NCI-H187 treated with DMSO at 0.1 percent for 48 hours (cell line): Measurements from ENCODE around the gene CHRNA3.

ENCODE experiments used
- DNase-seq: peaks from one replicate; lab custom pipeline; 2025; lab: John Stamatoyannopoulos, UW

CHRNA3 gene

GRCh38 chr15:78620527-78621421 is at the start of gene CHRNA3:
TSS of gene CHRNA3 (minus strand) at chr15:78620996. CDS start at chr15:78620794, 202 bp downstream.
- no peak for DNase-seq

- DNase-seq = no peak
These were observed 48.2 kb upstream of the CHRNA3 start for GRCh38 chr15:78668987-78669386.

GRCh38 chr15:78667578-78668236 is 46.9 kb upstream of the CHRNA3 start:
- no peak for DNase-seq

DNA sequence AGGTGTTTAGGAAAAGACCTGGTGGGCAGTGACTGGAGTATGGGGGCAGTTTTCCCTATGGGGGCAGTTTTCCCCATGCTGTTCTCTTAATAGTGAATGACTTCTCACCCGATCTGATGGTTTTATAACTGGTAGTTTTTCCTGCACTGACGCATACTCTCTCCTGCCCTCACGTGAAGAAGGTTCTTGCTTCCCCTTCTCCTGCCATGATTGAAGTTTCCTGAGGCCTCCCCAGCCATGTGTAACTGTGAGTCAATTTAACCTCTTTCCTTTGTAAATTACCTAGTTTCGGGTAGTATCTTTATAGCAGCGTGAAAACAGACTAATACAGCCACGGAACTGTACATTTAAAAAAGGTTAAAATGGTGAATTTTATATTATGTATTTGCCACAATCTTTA is 45.2 kb upstream of the CHRNA3 start:
- no peak for DNase-seq

DNA sequence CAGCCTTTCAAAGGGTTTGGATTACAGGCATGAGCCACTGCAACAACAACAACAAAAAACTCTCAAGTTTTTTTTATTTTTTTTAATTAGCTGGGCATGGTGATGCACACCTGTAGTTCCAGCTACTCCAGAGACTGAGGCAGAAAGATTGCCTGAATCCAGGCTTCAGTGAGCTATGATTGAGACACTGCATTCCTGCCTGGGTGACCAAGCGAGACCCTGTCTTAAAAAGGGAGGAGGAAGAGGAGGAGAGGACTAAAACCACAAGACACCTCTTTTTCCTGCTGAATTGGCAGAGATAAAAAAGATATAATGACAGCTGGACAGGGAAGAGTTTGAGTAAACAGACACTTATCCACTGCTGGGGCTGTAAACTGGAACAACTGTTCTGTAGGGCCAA is 42.9 kb upstream of the CHRNA3 start:
- DNase-seq = no peak

GRCh38 chr15:78662028-78662427 is 41.2 kb upstream of the CHRNA3 start:
- DNase-seq = no peak

DNA sequence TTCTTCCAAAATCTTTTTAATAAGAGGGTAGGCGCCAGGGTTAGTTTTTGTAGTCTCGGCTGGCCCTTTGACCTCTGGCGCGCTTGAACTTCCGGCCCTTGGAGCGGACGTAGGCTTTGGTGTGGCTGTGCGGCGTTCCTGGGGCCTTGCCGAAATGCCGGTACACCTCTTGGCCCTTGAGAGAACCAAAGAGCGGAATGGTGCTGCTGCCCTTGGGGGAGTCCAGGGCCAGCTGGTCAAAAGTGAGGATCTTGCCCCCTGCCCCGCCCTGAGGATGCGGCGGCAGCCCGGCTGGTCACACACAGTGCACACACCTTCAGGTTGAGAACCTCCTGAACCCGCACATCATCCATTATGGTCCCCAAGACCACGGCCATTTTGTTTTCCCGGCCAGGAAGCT is 40.2 kb upstream of the CHRNA3 start:
- DNase-seq = no peak

- no peak for DNase-seq
These were observed 39.8 kb upstream of the CHRNA3 start for GRCh38 chr15:78660584-78660983.

DNA sequence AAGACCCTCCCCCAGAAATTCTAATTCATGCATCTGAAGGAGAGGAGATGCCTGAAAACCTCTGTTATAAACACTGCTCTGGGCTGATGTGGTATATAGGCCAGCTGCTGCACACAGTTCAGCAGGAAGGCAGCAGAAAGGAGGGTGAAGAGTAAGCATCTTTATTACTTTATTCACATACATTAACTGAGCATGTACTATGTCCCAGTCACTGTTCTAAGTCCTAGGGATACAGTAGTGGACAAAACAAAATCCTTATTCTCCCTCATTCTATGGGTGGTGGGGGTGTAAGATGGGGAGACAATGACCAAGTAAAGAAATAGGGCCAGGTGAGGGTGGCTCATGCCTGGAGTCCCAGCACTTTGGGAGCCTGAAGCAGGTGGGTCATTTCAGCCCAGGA is 38.0 kb upstream of the CHRNA3 start:
- no peak for DNase-seq

DNA sequence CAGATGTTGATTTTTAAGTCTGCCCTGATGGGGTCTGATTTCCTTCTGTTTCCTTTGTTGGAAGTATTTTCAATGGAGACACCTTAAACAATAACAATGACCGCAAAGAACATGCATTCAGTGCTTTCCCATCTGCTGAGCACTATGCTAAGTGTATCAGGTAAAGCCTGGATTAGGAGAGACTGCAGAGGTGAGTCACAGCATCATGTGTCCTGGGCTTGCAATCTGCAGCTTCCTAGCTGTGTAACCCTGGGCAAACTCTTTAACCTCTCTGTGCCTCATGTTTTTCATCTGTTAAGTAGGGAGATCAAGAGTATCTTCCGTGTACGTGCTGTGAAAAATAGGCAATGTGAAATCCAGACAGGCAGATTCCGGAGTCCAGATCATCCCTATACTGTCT is 33.5 kb upstream of the CHRNA3 start:
- no peak for DNase-seq

DNA sequence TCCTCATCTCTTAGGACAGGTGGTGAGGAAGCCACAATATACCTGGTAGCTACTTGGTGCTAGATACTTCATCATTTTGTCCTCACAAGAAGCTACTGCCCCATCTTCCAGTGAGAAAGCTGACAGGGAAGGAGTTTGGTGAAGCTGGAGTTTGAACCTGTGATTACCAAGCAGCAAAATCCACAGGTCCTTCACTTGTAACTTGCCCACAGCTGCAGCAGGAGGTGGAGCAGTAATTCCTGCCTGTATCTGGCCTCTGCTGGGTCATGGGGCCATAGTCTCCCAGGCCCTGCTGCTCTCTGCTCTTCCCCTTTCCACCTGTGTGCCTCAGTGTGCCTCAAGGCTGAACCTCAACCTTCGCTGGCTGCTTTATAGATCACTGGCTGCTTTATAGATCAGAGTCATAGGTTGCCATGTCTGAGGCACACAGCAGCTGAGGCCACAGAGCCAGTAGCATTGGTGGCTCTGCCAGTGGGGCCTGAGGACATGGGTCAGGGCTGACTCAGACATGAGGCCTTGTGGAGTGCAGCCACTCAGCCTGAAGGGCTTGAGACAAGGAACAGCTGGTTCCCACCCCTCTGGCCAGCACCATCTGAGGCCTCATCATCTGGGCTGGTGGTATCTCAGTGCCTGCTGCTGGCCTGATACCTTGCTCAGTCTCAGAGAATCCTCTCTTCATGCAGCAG is 31.3 kb upstream of the CHRNA3 start:
- no peak for DNase-seq

DNA sequence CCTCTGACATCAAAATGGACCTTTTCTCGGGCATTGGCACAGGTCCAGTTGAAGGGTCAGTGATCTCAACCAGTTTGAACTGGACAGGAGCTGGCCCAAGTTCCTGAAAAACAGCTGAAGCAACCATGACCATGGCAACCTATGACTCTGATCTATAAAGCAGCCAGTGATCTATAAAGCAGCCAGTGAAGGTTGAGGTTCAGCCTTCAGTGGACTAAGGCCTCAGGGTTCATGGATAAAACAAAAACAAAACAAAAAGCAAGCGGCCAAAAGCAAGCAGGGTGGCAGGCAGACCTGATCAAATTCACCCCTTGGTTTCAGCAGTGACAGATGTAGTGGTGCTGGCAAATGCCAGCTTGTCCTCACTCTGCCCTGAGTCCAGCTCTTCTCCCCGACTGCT is 30.2 kb upstream of the CHRNA3 start:
- DNase-seq = no peak

GRCh38 chr15:78650022-78650421 is 29.2 kb upstream of the CHRNA3 start:
- no peak for DNase-seq

DNA sequence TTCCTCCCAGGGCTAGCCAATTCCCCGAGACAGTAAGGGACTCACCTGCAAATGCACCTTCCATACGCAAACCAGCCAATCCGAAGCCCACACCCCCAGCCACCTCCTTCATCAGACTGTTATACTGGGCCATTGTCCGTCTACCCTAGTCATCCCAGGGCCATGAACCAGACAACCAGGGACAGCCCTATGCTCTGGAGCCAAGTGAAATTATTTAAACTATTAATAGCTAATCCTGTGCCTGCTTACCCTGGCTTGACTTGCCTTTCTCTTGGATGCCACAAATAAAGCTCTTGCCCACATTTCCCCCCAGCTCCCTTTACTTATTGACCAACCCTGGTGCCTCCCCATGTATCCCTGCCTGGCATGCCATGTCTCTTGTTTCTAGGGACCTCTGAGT is 24.2 kb upstream of the CHRNA3 start:
- no peak for DNase-seq

DNA sequence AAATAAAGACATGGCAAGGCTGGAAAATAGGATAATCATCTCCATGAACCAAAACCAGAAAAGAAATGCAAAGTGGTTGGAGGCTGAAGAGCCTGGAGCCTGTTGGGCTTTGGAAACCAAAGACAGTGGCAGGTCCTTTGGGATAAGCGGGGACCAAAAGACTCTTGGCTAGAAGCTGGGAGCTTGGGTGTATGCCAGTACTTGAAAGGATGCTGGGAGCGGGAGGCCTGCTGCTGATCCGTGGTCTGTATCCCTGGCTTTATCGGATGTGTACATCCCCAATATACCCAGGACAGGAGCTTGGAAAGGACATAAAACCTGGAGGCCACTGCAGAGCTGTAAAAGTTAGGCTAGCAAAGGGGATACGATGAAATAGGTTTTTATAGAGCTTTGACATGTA is 21.5 kb upstream of the CHRNA3 start:
- DNase-seq = no peak

DNA sequence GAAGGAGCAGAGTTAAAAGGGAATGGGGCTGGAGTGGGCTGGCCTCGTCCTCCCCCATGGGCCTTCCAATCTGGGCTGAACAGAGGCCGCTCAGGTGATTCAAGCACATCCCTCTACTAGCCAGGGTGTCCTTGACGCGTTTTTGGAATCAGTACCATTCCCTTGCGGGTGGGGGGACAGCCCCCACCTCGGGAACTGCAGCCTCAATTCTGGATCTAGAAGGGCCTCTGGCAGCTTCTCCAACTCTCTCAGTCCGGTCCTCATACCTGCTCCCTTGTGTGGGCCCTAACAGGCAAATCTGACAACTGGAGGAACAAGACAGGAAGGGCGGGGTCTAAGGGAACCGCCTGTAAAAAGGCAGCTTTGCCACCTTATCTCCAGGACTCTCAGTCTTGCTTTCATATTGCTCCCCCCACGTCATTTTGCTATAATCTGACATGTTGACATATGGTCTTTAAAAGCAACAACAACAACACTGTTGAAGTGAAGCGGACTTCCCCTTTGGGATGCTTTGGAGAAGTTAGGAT is 21.0 kb upstream of the CHRNA3 start:
- DNase-seq = no peak

DNA sequence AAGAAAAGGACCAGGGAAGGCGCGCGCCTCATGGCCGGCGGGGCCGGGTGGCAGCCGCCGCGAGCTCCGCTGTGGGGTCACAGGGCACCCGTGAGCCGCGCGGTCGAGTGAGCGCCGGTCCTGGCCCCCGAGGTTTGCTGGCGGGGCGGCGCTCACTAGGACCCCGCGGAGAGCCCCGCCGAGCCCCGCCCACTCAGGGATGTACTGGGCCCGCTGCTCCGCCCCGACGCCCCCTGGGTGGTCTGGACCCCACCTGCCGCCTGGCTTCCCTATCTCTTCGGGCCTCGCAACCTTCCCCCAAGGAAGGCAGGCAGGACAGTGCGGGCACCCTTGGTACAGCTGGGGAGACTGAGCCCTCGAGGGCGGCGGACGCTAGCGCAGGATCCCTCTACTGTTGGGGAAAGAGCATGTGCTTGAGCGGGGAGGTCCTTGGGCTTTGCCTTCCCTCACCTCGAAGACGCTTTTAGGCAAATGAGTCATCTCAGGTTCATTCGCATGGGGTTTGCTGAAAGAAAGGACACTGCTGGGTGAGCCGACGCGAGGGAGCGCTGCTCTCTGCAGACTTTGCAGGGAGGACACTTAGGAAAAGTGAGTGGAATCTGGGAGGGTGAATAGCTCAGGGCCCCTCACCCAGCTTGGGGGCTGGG is 20.4 kb upstream of the CHRNA3 start, which contains the start of gene CHRNB4:
Gene CHRNB4 (minus strand): TSS at position 109 of the 647 bp plus-strand sequence. CDS start 77 bp downstream, at position 32.
- DNase-seq = no peak

DNA sequence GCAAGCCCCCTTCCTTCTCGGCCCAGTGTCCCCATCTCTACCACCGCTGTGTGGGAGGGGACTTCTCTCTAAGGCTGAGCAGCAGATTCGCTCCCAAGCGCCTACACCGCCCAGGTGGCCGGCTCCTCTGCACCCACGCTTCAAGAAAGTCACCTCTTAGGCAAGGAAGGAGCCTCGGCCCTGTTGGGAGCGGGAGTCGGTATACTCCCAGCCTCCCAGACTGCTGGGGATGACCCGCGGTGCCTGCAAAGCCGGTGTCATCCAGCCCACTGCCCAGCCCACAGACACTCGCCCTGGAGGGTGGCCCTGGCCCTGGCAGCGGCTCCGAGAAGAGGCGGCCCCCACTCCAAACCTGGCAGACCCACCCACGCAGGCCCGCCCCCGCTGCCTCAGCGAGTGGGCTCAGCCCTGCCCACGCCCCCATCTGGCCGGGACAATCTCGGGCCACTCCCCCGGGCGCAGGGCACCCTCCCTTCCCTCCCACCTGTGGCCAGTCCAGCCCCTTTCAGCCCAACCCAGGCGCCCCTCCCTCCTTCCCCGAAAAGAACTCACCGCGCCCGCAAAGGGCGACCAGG is 19.8 kb upstream of the CHRNA3 start:
- no peak for DNase-seq

DNA sequence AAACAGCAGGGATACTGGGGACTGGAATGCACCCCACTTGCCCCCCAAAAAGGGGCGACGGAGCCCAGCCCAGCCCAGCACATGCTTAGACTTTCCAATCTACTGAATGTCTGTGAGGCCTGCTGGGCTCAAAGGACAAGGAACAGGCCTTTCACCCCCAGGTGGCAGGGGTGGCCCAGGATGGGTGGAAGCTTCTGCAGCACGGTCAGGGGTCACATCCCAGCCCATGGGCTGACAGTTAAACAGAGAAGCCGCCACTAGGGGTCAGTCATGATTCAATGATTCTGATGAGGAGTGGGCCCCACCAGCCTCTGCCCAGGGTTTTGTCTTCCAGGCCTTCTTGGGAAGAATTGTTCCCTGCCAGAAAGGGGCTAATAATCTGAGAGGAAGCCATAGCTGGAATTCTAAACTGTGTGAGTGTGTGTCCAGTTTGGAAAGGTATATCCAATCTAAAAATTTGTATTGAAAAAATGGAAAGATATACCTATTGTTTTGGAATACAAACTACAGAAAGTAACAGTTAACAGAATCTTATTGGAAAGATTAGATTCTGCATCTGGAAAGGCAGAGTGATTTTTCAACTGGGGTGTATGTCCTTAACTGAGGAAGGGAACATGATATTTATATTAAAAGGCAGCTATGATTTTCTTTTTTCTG is 18.0 kb upstream of the CHRNA3 start:
- no peak for DNase-seq

- no peak for DNase-seq
These were observed 17.1 kb upstream of the CHRNA3 start for GRCh38 chr15:78637776-78638435.
